Liver (tissue), 9 donors: ENCODE measurements around the gene MOB3B. TPM values are rescaled to one million over a fixed set of nuclear protein-coding genes. Genes with fewer than 3 reads are reported as not detected.

Experiments
- DNase-seq: peaks from one replicate; pipeline ENCODE4 v3.0.0-alpha.2; 2017; ENCODE audit warnings: low spot score
- H3K27ac ChIP-seq, 2 donors: one replicate each; pipeline ENCODE4 v1.7.0; 2013; ENCODE audit warnings: inconsistent platforms in 2 of 2, low read length in 2 of 2, control low read depth in 1 of 2, low read depth in 1 of 2, mild to moderate bottlenecking in 1 of 2
- H3K27me3 ChIP-seq, 4 donors: one replicate each; pipeline versions ENCODE4 v1.6.1 to v1.7.0; 2013; ENCODE audit warnings: low read length in 3 of 4, inconsistent platforms in 1 of 4, mild to moderate bottlenecking in 1 of 4, moderate library complexity in 1 of 4; ENCODE audit not compliant: control insufficient read depth in 4 of 4, insufficient read depth in 4 of 4
- H3K36me3 ChIP-seq, 4 donors: one replicate each; pipeline versions ENCODE4 v1.6.1 to v1.7.0; 2013; ENCODE audit warnings: low read length in 3 of 4, mild to moderate bottlenecking in 3 of 4, low read depth in 1 of 4, moderate library complexity in 1 of 4; ENCODE audit not compliant: control insufficient read depth in 4 of 4, insufficient read depth in 3 of 4
- H3K4me1 ChIP-seq, 4 donors: one replicate each; pipeline versions ENCODE4 v1.6.1 to v1.7.0; 2013; ENCODE audit warnings: low read length in 3 of 4, mild to moderate bottlenecking in 3 of 4, moderate library complexity in 1 of 4; ENCODE audit not compliant: control insufficient read depth in 4 of 4, insufficient read depth in 4 of 4
- H3K4me3 ChIP-seq, 3 donors: one replicate each; pipeline versions ENCODE4 v1.6.1 to v1.7.0; 2013; ENCODE audit warnings: low read length in 3 of 3, control low read depth in 1 of 3, low read depth in 1 of 3, mild to moderate bottlenecking in 1 of 3
- H3K9ac ChIP-seq, 2 donors: one replicate each; pipeline ENCODE4 v1.7.0; 2013; ENCODE audit warnings: low read length in 2 of 2, mild to moderate bottlenecking in 2 of 2, moderate library complexity in 2 of 2, control low read depth in 1 of 2, low read depth in 1 of 2
- H3K9me3 ChIP-seq, 4 donors: one replicate each; pipeline versions ENCODE4 v1.6.1 to v1.7.0; 2013; ENCODE audit warnings: low read length in 3 of 4; ENCODE audit not compliant: control insufficient read depth in 4 of 4
- ATF3 ChIP-seq: IDR thresholded peaks from 2 replicates; pipeline ENCODE4 v1.6.1; 2016; ENCODE audit warnings: antibody characterized with exemption
- CTCF ChIP-seq: fragments of 150-350 bp; IDR thresholded peaks from 2 replicates; pipeline ENCODE4 v1.5.1; 2017; ENCODE audit warnings: improper control_type of control experiment, low read depth, low read length; ENCODE audit not compliant: missing input control
- EGR1 ChIP-seq, 2 donors: IDR thresholded peaks; 2 replicates each; pipeline ENCODE4 v1.6.1; 2016 to 2018; ENCODE audit warnings: antibody characterized with exemption in 2 of 2, low read depth in 2 of 2
- FOXA1 ChIP-seq: IDR thresholded peaks from 2 replicates; pipeline ENCODE4 v1.6.1; 2016; ENCODE audit warnings: antibody characterized with exemption
- FOXA2 ChIP-seq: IDR thresholded peaks from 2 replicates; pipeline ENCODE4 v1.6.1; 2016; ENCODE audit warnings: antibody characterized with exemption
- GABPA ChIP-seq, 2 donors: IDR thresholded peaks in 1 of 2; conservative IDR thresholded peaks in 1 of 2; 2 replicates each; pipeline ENCODE4 v1.6.1; 2016; ENCODE audit warnings: antibody characterized with exemption in 2 of 2, mild to moderate bottlenecking in 1 of 2, moderate library complexity in 1 of 2
- HNF4A ChIP-seq, 2 donors: conservative IDR thresholded peaks; 2 replicates each; pipeline ENCODE4 v1.6.1; 2016; ENCODE audit warnings: antibody characterized with exemption in 2 of 2, mild to moderate bottlenecking in 2 of 2
- HNF4G ChIP-seq: IDR thresholded peaks from 2 replicates; pipeline ENCODE4 v1.6.1; 2016; ENCODE audit warnings: antibody characterized with exemption
- JUND ChIP-seq, 2 donors: IDR thresholded peaks; 2 replicates each; pipeline ENCODE4 v1.6.1; 2016; ENCODE audit warnings: antibody characterized with exemption in 2 of 2
- MAX ChIP-seq: IDR thresholded peaks from 2 replicates; pipeline ENCODE4 v1.6.1; 2016; ENCODE audit warnings: antibody characterized with exemption
- NR2F2 ChIP-seq: IDR thresholded peaks from 2 replicates; pipeline ENCODE4 v1.6.1; 2016; ENCODE audit warnings: antibody characterized with exemption
- RAD21 ChIP-seq, 2 donors: IDR thresholded peaks; 2 replicates each; pipeline ENCODE4 v1.6.1; 2016; ENCODE audit warnings: antibody characterized with exemption in 2 of 2, mild to moderate bottlenecking in 2 of 2
- RXRA ChIP-seq, 2 donors: IDR thresholded peaks; 2 replicates each; pipeline ENCODE4 v1.6.1; 2017 to 2018; ENCODE audit warnings: antibody characterized with exemption in 2 of 2, mild to moderate bottlenecking in 1 of 2
- SP1 ChIP-seq: IDR thresholded peaks from 2 replicates; pipeline ENCODE4 v1.6.1; 2018; ENCODE audit warnings: antibody characterized with exemption, mild to moderate bottlenecking
- YY1 ChIP-seq: IDR thresholded peaks from 2 replicates; pipeline ENCODE4 v1.6.1; 2016; ENCODE audit warnings: antibody characterized with exemption, mild to moderate bottlenecking
- WGBS: extraction: QIAGEN DNeasy Blood & Tissue Kit; methylation state at CpG from one replicate; pipeline ENCODE4 v1.1.7; 2013; 5-methylcytosine and 5-hydroxymethylcytosine counted together
- polyA plus RNA-seq, 2 donors: library from polyadenylated mRNA; stranded (reverse) in 1 of 2; unstranded in 1 of 2; fragments of 200-250 nt in 1 of 2; fragments of >200 nt in 1 of 2; fragmentation: Nextera tagmentation in 1 of 2; extraction: Ambion mirVana in 1 of 2; gene quantifications; one replicate each; pipeline versions ENCODE4 v1.2.1 to v1.2.3, GENCODE V29; 2013 to 2015
- total RNA-seq, 2 donors: library from RNA; depleted of rRNA; stranded (reverse); fragments of >200 nt; gene quantifications; one replicate each; pipeline ENCODE4 v1.2.3, GENCODE V29; 2014
- TF ChIP-seq, protein P1 (sequence below): IDR thresholded peaks from 2 replicates; pipeline ENCODE4 v1.6.1; 2016; ENCODE audit warnings: antibody characterized with exemption
- TF ChIP-seq, protein P2 (sequence below): IDR thresholded peaks from 2 replicates; pipeline ENCODE4 v1.6.1; 2016; ENCODE audit warnings: antibody characterized with exemption, mild to moderate bottlenecking
- donor health status: healthy.
- donor health status: healthy.
- donor health status: healthy.
- donor health status: healthy.
- donor health status: healthy.

MOB3B gene
- total and polyA plus RNA-seq, 4 donors = 0.36 to 1.1 (median 0.76) TPM

DNA sequence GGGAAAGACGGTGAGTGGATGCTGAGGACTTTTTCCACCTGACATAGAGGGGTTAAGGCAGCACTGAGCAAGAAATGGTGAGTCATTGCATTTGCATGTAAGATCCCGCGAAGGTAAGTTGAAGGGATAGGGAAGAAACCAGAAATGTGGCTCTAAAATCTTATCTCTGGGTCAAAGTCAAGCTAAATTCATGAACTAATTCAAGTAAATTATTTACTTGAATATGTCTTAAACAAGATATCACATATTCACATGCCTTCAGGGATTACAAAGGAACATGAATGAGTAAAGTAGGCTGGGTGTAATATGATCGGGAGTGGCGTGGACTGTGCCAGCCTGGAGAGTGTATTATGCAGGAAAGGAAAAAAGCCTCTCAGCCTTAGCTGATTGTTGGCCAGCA, 158.2 kb downstream of the MOB3B start:
- WGBS = 74% methylated on average over 5 of the region's 5 CpGs
- Histone ChIP-seq H3K4me3 (no peak overlapping the region), H3K9ac (no peak overlapping the region), H3K36me3 (no peaks in the 10 kb centered on the region), H3K4me1 (peaks cover 0 to 11% (median 4%) of the 10 kb centered on the region in 4 donors), H3K9me3 (no peaks in the 10 kb centered on the region), H3K27ac (no peak overlapping the region), H3K27me3 (no peaks in the 10 kb centered on the region)
- no peak for DNase-seq
- TF ChIP-seq FOXA2 = no peak
- TF ChIP-seq HNF4A (conservative IDR thresholded peaks at IDR 0.05) = no peak
- no peak for TF ChIP-seq HNF4G
- TF ChIP-seq, protein P1, sequence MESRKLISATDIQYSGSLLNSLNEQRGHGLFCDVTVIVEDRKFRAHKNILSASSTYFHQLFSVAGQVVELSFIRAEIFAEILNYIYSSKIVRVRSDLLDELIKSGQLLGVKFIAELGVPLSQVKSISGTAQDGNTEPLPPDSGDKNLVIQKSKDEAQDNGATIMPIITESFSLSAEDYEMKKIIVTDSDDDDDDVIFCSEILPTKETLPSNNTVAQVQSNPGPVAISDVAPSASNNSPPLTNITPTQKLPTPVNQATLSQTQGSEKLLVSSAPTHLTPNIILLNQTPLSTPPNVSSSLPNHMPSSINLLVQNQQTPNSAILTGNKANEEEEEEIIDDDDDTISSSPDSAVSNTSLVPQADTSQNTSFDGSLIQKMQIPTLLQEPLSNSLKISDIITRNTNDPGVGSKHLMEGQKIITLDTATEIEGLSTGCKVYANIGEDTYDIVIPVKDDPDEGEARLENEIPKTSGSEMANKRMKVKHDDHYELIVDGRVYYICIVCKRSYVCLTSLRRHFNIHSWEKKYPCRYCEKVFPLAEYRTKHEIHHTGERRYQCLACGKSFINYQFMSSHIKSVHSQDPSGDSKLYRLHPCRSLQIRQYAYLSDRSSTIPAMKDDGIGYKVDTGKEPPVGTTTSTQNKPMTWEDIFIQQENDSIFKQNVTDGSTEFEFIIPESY = no peak
- TF ChIP-seq MAX = no peak
- no peak for TF ChIP-seq RAD21 (IDR thresholded peaks at IDR 0.05)
- TF ChIP-seq YY1 = no peak
- TF ChIP-seq NR2F2 = no peak
- TF ChIP-seq JUND (IDR thresholded peaks at IDR 0.05) = no peak
- no peak for TF ChIP-seq RXRA (IDR thresholded peaks at IDR 0.05)
- no peak for TF ChIP-seq FOXA1
- TF ChIP-seq, protein P2, sequence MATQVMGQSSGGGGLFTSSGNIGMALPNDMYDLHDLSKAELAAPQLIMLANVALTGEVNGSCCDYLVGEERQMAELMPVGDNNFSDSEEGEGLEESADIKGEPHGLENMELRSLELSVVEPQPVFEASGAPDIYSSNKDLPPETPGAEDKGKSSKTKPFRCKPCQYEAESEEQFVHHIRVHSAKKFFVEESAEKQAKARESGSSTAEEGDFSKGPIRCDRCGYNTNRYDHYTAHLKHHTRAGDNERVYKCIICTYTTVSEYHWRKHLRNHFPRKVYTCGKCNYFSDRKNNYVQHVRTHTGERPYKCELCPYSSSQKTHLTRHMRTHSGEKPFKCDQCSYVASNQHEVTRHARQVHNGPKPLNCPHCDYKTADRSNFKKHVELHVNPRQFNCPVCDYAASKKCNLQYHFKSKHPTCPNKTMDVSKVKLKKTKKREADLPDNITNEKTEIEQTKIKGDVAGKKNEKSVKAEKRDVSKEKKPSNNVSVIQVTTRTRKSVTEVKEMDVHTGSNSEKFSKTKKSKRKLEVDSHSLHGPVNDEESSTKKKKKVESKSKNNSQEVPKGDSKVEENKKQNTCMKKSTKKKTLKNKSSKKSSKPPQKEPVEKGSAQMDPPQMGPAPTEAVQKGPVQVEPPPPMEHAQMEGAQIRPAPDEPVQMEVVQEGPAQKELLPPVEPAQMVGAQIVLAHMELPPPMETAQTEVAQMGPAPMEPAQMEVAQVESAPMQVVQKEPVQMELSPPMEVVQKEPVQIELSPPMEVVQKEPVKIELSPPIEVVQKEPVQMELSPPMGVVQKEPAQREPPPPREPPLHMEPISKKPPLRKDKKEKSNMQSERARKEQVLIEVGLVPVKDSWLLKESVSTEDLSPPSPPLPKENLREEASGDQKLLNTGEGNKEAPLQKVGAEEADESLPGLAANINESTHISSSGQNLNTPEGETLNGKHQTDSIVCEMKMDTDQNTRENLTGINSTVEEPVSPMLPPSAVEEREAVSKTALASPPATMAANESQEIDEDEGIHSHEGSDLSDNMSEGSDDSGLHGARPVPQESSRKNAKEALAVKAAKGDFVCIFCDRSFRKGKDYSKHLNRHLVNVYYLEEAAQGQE = no peak
- TF ChIP-seq SP1 = no peak
- TF ChIP-seq CTCF = no peak
- TF ChIP-seq EGR1 (IDR thresholded peaks at IDR 0.05; ENCODE audit: low read depth in 2 of 2) = no peak
- no peak for TF ChIP-seq GABPA (IDR thresholded peaks at IDR 0.05 in 1 of 2, conservative IDR thresholded peaks at IDR 0.05 in 1 of 2)

GRCh38 chr9:27369591-27369990, 160.0 kb downstream of the MOB3B start:
- Histone ChIP-seq H3K9ac (no peak overlapping the region), H3K9me3 (no peaks in the 10 kb centered on the region), H3K4me3 (no peak overlapping the region), H3K27ac (no peak overlapping the region), H3K27me3 (no peaks in the 10 kb centered on the region), H3K36me3 (no peaks in the 10 kb centered on the region), H3K4me1 (peaks cover 0 to 11% (median 4%) of the 10 kb centered on the region in 4 donors)
- 86% methylated on average over 5 of the region's 5 CpGs for WGBS
- DNase-seq = no peak
- TF ChIP-seq RXRA (IDR thresholded peaks at IDR 0.05) (no peak), ATF3 (no peak), JUND (IDR thresholded peaks at IDR 0.05) (no peak), HNF4A (conservative IDR thresholded peaks at IDR 0.05) (no peak), YY1 (no peak), NR2F2 (no peak), HNF4G (no peak), MAX (no peak)
- TF ChIP-seq, protein P1 = no peak
